DOHH2 (cell line): ENCODE measurements around the gene TULP4.

Source experiments
- H3F3A ChIP-seq: fragments of 200-600 bp; sonication (generic), shearing (Covaris generic); 2 replicates; pipeline ENCODE4 v1.6.0; 2016; ENCODE audit warnings: antibody characterized with exemption, mild to moderate bottlenecking; ENCODE audit not compliant: control insufficient read depth, insufficient read depth
- H3K27ac ChIP-seq: fragments of 200-600 bp; sonication (generic); 2 replicates; pipeline ENCODE4 v1.5.1; 2014; ENCODE audit warnings: low read depth, mild to moderate bottlenecking, low read length, moderate library complexity
- H3K27me3 ChIP-seq: fragments of 200-600 bp; sonication (generic); 2 replicates; pipeline ENCODE4 v1.6.1; 2014; ENCODE audit warnings: mild to moderate bottlenecking, low read length, mixed read lengths; ENCODE audit not compliant: control insufficient read depth
- H3K36me3 ChIP-seq: fragments of 200-600 bp; sonication (generic); 2 replicates; pipeline ENCODE4 v1.6.1; 2014; ENCODE audit warnings: mild to moderate bottlenecking, low read length, moderate library complexity, mixed read lengths; ENCODE audit not compliant: control insufficient read depth
- H3K4me1 ChIP-seq: fragments of 200-600 bp; sonication (generic); 2 replicates; pipeline ENCODE4 v1.6.1; 2014; ENCODE audit warnings: mild to moderate bottlenecking, low read length, mixed read lengths; ENCODE audit not compliant: control insufficient read depth
- H3K4me2 ChIP-seq: fragments of 200-600 bp; sonication (generic); 2 replicates; pipeline ENCODE4 v1.6.0; 2014; ENCODE audit warnings: mild to moderate bottlenecking, low read length, moderate library complexity
- H3K4me3 ChIP-seq: fragments of 200-600 bp; sonication (generic); 2 replicates; pipeline ENCODE4 v1.5.1; 2014; ENCODE audit warnings: mild to moderate bottlenecking, low read length, mixed read lengths
- H3K79me2 ChIP-seq: fragments of 200-600 bp; sonication (generic); 2 replicates; pipeline ENCODE4 v1.6.1; 2014; ENCODE audit warnings: mild to moderate bottlenecking, low read length, mixed read lengths; ENCODE audit not compliant: control insufficient read depth
- H3K9me2 ChIP-seq: fragments of 200-600 bp; sonication (generic); replicated peaks from 2 replicates; pipeline ENCODE4 v1.6.1; 2014; ENCODE audit warnings: mild to moderate bottlenecking, low read length, mixed read lengths; ENCODE audit not compliant: control insufficient read depth
- H3K9me3 ChIP-seq: fragments of 200-600 bp; sonication (generic); 2 replicates; pipeline ENCODE4 v1.6.1; 2014; ENCODE audit warnings: antibody characterized with exemption, low read length, mixed read lengths; ENCODE audit not compliant: control insufficient read depth, insufficient read depth
- H4K20me1 ChIP-seq: fragments of 200-600 bp; sonication (generic); 2 replicates; pipeline ENCODE4 v1.6.0; 2014; ENCODE audit warnings: low read depth, mild to moderate bottlenecking, antibody characterized with exemption, low read length, moderate library complexity; ENCODE audit not compliant: control insufficient read depth, insufficient read depth
- EZH2phosphoT487 ChIP-seq: fragments of 200-600 bp; sonication (generic); IDR thresholded peaks from 2 replicates; pipeline ENCODE4 v1.6.1; 2017; ENCODE audit warnings: borderline replicate concordance, mild to moderate bottlenecking, antibody characterized with exemption, low read length, moderate library complexity, mixed read lengths
- TF ChIP-seq, protein P1 (sequence below): fragments of 200-600 bp; sonication (generic); IDR thresholded peaks from one replicate; pipeline ENCODE4 v1.5.1; 2014; ENCODE audit warnings: antibody characterized with exemption, mild to moderate bottlenecking, low read depth, low read length; ENCODE audit not compliant: poor library complexity, severe bottlenecking

Gene TULP4

DNA sequence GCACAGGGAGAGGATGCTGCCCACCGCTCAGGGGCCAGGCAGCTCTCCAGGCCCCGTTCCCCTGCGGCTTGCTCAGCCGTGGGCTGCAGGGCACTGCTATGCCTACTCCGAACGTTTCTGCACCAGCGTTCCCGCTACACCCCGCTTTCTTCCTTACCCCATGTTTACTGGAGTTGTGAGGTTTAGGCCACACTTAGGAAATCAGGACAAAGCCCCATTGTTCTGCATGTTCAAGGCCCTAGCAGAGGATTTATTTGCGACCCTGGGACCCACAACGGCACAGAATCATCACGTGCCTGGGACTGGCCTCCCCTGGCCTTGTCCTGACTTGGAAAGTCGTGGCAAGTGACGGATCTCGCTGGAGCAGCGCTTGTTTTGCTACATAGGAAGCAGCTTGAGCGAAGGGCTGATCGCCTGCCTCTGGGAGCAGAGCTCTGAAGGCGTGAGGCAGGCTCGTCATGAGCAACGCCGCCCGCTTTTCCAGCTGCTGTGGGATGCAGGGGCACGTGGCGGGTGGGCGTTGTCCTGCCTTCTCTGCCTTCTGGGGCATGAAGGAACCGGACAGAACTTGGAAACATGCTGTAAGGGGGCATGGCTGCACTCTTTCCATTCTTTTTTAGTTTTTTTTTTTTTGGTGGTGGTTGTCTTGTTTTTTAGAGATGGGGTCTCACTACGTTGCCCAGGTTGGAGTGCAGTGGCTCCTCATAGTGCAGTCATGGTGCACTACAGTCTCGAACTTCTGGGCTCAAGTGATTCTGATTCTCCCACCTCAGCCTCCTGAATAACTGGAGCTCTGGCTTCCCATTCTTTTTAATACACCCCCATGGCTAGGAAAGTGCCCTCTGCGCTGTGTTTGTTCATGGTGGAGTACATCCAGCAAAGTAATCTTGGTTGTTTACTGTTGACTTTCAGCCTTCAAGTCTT lies 233.0 kb downstream of the TULP4 start:
- Histone ChIP-seq H3K27ac (no peak overlapping the region), H3K4me3 (no peak overlapping the region), H3K4me1 (no peaks in the 10 kb centered on the region), H3K9me3 (no peaks in the 10 kb centered on the region), H3F3A (no peaks in the 10 kb centered on the region), H4K20me1 (no peaks in the 10 kb centered on the region), H3K4me2 (no peak overlapping the region), H3K79me2 (no peaks in the 10 kb centered on the region), H3K36me3 (no peaks in the 10 kb centered on the region), H3K27me3 (0 out of 2 replicates have a peak, but pooled peaks cover 4% of the 10 kb centered on the region), H3K9me2 (no peaks in the 10 kb centered on the region)
- no peak for TF ChIP-seq EZH2phosphoT487
- TF ChIP-seq, protein P1, sequence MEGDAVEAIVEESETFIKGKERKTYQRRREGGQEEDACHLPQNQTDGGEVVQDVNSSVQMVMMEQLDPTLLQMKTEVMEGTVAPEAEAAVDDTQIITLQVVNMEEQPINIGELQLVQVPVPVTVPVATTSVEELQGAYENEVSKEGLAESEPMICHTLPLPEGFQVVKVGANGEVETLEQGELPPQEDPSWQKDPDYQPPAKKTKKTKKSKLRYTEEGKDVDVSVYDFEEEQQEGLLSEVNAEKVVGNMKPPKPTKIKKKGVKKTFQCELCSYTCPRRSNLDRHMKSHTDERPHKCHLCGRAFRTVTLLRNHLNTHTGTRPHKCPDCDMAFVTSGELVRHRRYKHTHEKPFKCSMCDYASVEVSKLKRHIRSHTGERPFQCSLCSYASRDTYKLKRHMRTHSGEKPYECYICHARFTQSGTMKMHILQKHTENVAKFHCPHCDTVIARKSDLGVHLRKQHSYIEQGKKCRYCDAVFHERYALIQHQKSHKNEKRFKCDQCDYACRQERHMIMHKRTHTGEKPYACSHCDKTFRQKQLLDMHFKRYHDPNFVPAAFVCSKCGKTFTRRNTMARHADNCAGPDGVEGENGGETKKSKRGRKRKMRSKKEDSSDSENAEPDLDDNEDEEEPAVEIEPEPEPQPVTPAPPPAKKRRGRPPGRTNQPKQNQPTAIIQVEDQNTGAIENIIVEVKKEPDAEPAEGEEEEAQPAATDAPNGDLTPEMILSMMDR = no peak

DNA sequence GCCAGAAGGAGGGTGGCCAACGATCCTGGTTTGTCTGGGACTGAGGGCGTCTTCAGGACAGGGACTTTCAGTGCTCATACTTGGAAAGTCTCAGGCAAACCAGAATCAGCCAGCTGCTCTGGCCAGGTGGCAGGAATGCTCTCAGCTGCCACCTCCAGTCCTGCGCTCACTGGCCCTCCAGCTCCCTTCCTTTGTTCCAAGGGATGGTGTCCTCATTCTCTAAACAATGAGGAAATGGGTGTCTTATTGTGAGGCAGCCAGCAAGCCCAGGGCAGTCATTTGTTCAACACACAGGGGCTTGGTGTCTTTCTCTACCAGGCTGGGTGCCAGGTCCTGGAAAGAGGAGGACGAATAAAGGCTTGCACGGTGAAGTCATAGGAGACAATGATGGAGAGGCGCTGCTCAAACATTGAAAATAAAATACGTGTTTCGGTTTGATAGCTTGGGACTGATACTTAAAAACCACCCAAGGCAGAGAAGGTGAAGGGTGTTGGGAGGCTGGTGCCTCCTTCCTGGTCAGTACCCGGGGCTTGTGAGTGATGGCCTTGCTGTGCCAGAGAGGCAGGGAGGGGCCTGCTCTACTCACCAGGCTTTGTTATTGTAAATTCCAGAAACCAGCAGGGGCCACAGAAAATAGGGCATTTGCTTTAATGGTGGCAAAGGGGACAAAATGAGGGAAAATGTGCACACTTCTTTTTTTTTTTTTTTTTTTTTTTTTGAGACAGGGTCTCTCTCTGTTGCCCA lies 236.3 kb downstream of the TULP4 start:
- Histone ChIP-seq H3F3A (no peaks in the 10 kb centered on the region), H3K27ac (no peak overlapping the region), H3K79me2 (no peaks in the 10 kb centered on the region), H3K9me3 (no peaks in the 10 kb centered on the region), H3K4me3 (no peak overlapping the region), H3K9me2 (no peaks in the 10 kb centered on the region), H3K36me3 (no peaks in the 10 kb centered on the region), H3K27me3 (peaks cover 13% of the 10 kb centered on the region), H3K4me2 (no peak overlapping the region), H3K4me1 (no peaks in the 10 kb centered on the region), H4K20me1 (no peaks in the 10 kb centered on the region)
- TF ChIP-seq EZH2phosphoT487 = no peak
- TF ChIP-seq, protein P1 = no peak

DNA sequence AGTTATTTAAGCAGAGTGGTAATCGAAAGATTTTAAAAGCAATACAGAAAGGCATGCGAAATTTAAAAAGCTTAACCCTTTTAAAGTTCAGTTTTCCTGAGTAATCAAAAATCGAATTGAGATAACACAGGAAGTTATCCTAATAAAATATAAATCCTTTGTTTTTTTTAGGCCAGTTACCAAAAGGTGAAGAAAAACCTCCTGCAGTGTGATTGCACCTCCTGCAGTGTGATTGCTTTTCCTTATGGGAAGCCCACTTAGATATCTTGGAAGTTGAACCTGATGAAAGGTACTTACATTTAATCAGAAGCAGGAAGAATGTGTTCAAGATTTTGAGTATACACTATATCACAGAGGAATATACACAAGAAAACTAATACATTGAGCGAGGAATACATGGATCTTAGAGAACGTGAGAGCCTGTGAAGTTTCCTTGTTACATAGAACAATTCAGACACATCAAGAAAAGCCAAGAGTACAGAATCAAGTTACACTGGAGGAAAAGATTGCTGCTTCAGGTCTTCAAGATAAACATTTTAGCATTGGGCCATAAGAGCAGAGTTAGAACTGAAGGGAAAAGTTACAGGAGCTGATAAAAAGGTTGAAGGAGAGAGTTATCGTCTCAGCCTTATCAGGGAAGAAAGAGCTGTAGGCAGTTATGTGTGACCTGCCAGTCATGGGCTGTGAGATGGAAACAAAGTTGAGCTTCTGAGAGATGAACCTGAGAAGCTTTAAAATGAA lies 240.0 kb downstream of the TULP4 start:
- Histone ChIP-seq H3K79me2 (no peaks in the 10 kb centered on the region), H3K4me2 (no peak overlapping the region), H3F3A (no peaks in the 10 kb centered on the region), H3K9me2 (no peaks in the 10 kb centered on the region), H3K9me3 (no peaks in the 10 kb centered on the region), H3K4me3 (no peak overlapping the region), H4K20me1 (no peaks in the 10 kb centered on the region), H3K36me3 (no peaks in the 10 kb centered on the region), H3K27me3 (peaks cover 9% of the 10 kb centered on the region), H3K27ac (no peak overlapping the region), H3K4me1 (no peaks in the 10 kb centered on the region)
- TF ChIP-seq, protein P1 = no peak
- no peak for TF ChIP-seq EZH2phosphoT487
